SK-N-SH treated with all-trans-retinoic acid at 6 μM for 48 hours (cell line): ENCODE data around the gene KCNT1.

ENCODE experiments used
- ATAC-seq: fragments of 200-7000 bp; cut with Tn5 transposase; 3 replicates; pipeline ENCODE4 v1.9.1; 2020; ENCODE audit warnings: mild to moderate bottlenecking, moderate library complexity
- ARNTL ChIP-seq: fragments of 450-650 bp; formaldehyde crosslinking; IDR thresholded peaks from 2 replicates; pipeline ENCODE4 v1.5.0; 2020; ENCODE audit warnings: low read depth, mild to moderate bottlenecking, moderate library complexity, borderline replicate concordance
- CREB5 ChIP-seq: fragments of 250-450 bp; sonication (Bioruptor Pico); IDR thresholded peaks from 2 replicates; pipeline ENCODE4 v1.5.1; 2020; ENCODE audit warnings: low read depth, mild to moderate bottlenecking, moderate library complexity
- CSDC2 ChIP-seq: fragments of 250-450 bp; sonication (Bioruptor Pico); IDR thresholded peaks from 2 replicates; pipeline ENCODE4 v1.5.0; 2020; ENCODE audit warnings: mild to moderate bottlenecking, moderate library complexity
- CSRNP3 ChIP-seq: fragments of 250-450 bp; sonication (Bioruptor Pico); IDR thresholded peaks from 2 replicates; pipeline ENCODE4 v1.5.1; 2021; ENCODE audit warnings: mild to moderate bottlenecking, moderate library complexity
- GLIS3 ChIP-seq: fragments of 250-450 bp; sonication (Bioruptor Pico); IDR thresholded peaks from 2 replicates; pipeline ENCODE4 v1.5.0; 2020; ENCODE audit warnings: mild to moderate bottlenecking, moderate library complexity
- ISL1 ChIP-seq: fragments of 250-450 bp; sonication (Bioruptor Pico); IDR thresholded peaks from 2 replicates; pipeline ENCODE4 v2.1.2; 2022; ENCODE audit warnings: mild to moderate bottlenecking, moderate library complexity
- OSR1 ChIP-seq: fragments of 250-450 bp; sonication (Bioruptor Pico); IDR thresholded peaks from 2 replicates; pipeline ENCODE4 v1.8.0; 2022; ENCODE audit warnings: moderate library complexity, mild to moderate bottlenecking, inconsistent platforms
- POU6F1 ChIP-seq: fragments of 250-450 bp; sonication (Bioruptor Pico); IDR thresholded peaks from 2 replicates; pipeline ENCODE4 v1.8.0; 2021; ENCODE audit warnings: low read depth, mild to moderate bottlenecking, moderate library complexity, borderline replicate concordance
- PPARA ChIP-seq: fragments of 250-450 bp; sonication (Bioruptor Pico); IDR thresholded peaks from 2 replicates; pipeline ENCODE4 v1.5.0; 2020; ENCODE audit warnings: mild to moderate bottlenecking, borderline replicate concordance
- RARB ChIP-seq: fragments of 250-450 bp; sonication (Bioruptor Pico); IDR thresholded peaks from 2 replicates; pipeline ENCODE4 v1.8.0; 2021; ENCODE audit warnings: mild to moderate bottlenecking, moderate library complexity
- SNAI2 ChIP-seq: fragments of 250-450 bp; sonication (Bioruptor Pico); IDR thresholded peaks from 2 replicates; pipeline ENCODE4 v1.5.0; 2020; ENCODE audit warnings: mild to moderate bottlenecking, moderate library complexity
- TCF4 ChIP-seq: fragments of 250-450 bp; sonication (Bioruptor Pico); IDR thresholded peaks from 2 replicates; pipeline ENCODE4 v1.8.0; 2021; ENCODE audit warnings: mild to moderate bottlenecking, moderate library complexity, borderline replicate concordance
- TSHZ2 ChIP-seq: fragments of 250-450 bp; sonication (Bioruptor Pico); IDR thresholded peaks from 2 replicates; pipeline ENCODE4 v1.5.0; 2020; ENCODE audit warnings: mild to moderate bottlenecking, moderate library complexity
- ZC3H10 ChIP-seq: fragments of 250-450 bp; sonication (Bioruptor Pico); IDR thresholded peaks from 2 replicates; pipeline ENCODE4 v1.5.1; 2021; ENCODE audit warnings: mild to moderate bottlenecking, moderate library complexity
- ZFP30 ChIP-seq: fragments of 450-650 bp; formaldehyde crosslinking; IDR thresholded peaks from 2 replicates; pipeline ENCODE4 v1.5.0; 2022; ENCODE audit warnings: mild to moderate bottlenecking, moderate library complexity
- ZNF565 ChIP-seq: fragments of 450-650 bp; formaldehyde crosslinking; conservative IDR thresholded peaks from 2 replicates; pipeline ENCODE4 v1.5.0; 2020; ENCODE audit warnings: low read depth, mild to moderate bottlenecking, moderate library complexity
- ZNF70 ChIP-seq: fragments of 450-650 bp; formaldehyde crosslinking; IDR thresholded peaks from 2 replicates; pipeline ENCODE4 v1.5.0; 2020; ENCODE audit warnings: mild to moderate bottlenecking, moderate library complexity
- ZNF8 ChIP-seq: fragments of 450-650 bp; formaldehyde crosslinking; IDR thresholded peaks from 2 replicates; pipeline ENCODE4 v1.5.0; 2020; ENCODE audit warnings: mild to moderate bottlenecking, moderate library complexity

KCNT1 gene

GRCh38 chr9:135737840-135738521 lies 36.0 kb downstream of the KCNT1 start:
- no peak for ATAC-seq
- TF ChIP-seq ZNF8 (no peak), POU6F1 (CRISPR knock-in tag) (no peak), OSR1 (no peak), TCF4 (CRISPR knock-in tag) (no peak), ZNF565 (CRISPR knock-in tag) (no peak), ZNF70 (CRISPR knock-in tag) (no peak)

GRCh38 chr9:135739271-135740220 lies 37.6 kb downstream of the KCNT1 start:
- TF ChIP-seq PPARA (CRISPR knock-in tag), result no peak
- TF ChIP-seq CREB5, result no peak
- no peak for ATAC-seq

- TF ChIP-seq ZNF565 (CRISPR knock-in tag), result no peak
- TF ChIP-seq ZFP30, result no peak
- no peak for TF ChIP-seq ZNF8
- no peak for TF ChIP-seq SNAI2 (CRISPR knock-in tag)
- no peak for TF ChIP-seq ARNTL (CRISPR knock-in tag)
- TF ChIP-seq CSDC2 (CRISPR knock-in tag), result no peak
- no peak for TF ChIP-seq TSHZ2 (CRISPR knock-in tag)
- no peak for TF ChIP-seq CSRNP3 (CRISPR knock-in tag)
- no peak for TF ChIP-seq ISL1 (CRISPR knock-in tag)
- TF ChIP-seq ZC3H10, result no peak
- TF ChIP-seq GLIS3 (CRISPR knock-in tag), result no peak
- no peak for TF ChIP-seq PPARA (CRISPR knock-in tag)
- TF ChIP-seq ZNF70 (CRISPR knock-in tag), result no peak
- no peak for TF ChIP-seq RARB (CRISPR knock-in tag)
- no peak for TF ChIP-seq POU6F1 (CRISPR knock-in tag)
- no peak for TF ChIP-seq OSR1
- no peak for ATAC-seq
Observed at GRCh38 chr9:135741276-135742219, 39.6 kb downstream of the KCNT1 start.
